Measurements from ENCODE around the gene ZNF883. TPM values are rescaled to one million over a fixed set of nuclear protein-coding genes. Genes with fewer than 3 reads are reported as not detected.

The ZNF883 gene
- total and polyA plus RNA-seq, 2 of the 4 experiments (the other 2 are of a cell fraction): 0.51 to 0.54 TPM

GRCh38 chr9:112913326-112913725 is 98.7 kb downstream of the ZNF883 start:
- Histone ChIP-seq H3K14ac (replicated peaks; ENCODE audit: low read depth, low read length) (no peak overlapping the region), H2AK9ac (replicated peaks; ENCODE audit: low read depth, low read length, poor library complexity) (no peak overlapping the region), H4K91ac (ENCODE audit: insufficient read depth, low read depth, low read length) (no peak overlapping the region), H2AFZ (replicated peaks; ENCODE audit: low read length, poor library complexity) (no peak overlapping the region), H3K56ac (ENCODE audit: extremely low read depth, insufficient read depth, low read length) (no peak overlapping the region), H3K27me3 (ENCODE audit: control insufficient read depth, insufficient read depth, low read length) (peaks cover 35% of the 10 kb centered on the region), H2BK5ac (ENCODE audit: low read depth, low read length, poor library complexity, severe bottlenecking) (no peak overlapping the region), H3K9ac (ENCODE audit: low read depth, low read length) (no peak overlapping the region), H3K36me3 (ENCODE audit: control insufficient read depth, insufficient read depth, low read length) (no peaks in the 10 kb centered on the region), H2BK20ac (ENCODE audit: low read depth, low read length) (no peak overlapping the region), H2AK5ac (ENCODE audit: low read depth, low read length) (no peak overlapping the region), H4K20me1 (ENCODE audit: insufficient read depth, low read length) (no peaks in the 10 kb centered on the region), H3K4me3 (ENCODE audit: insufficient read depth, low read depth, low read length) (no peak overlapping the region), H4K5ac (ENCODE audit: low read depth, low read length) (no peak overlapping the region), H3K27ac (ENCODE audit: insufficient read depth, low read length) (no peak overlapping the region), H3K4ac (ENCODE audit: low read depth, low read length) (no peak overlapping the region), H2BK15ac (ENCODE audit: low read depth, low read length) (no peak overlapping the region), H3K23ac (ENCODE audit: low read depth, low read length) (no peak overlapping the region), H3K18ac (ENCODE audit: low read depth, low read length) (no peak overlapping the region), H2BK120ac (ENCODE audit: low read depth, low read length) (no peak overlapping the region), H4K8ac (ENCODE audit: low read depth in 2 of 2, low read length in 2 of 2) (no peak overlapping the region), H3K4me1 (ENCODE audit: control insufficient read depth, insufficient read depth, low read length) (no peaks in the 10 kb centered on the region), H3K79me1 (ENCODE audit: low read depth in 1 of 2, low read length in 2 of 2) (no peaks in the 10 kb centered on the region), H3K9me3 (ENCODE audit: control insufficient read depth, insufficient read depth, low read length) (no peaks in the 10 kb centered on the region), H3K4me2 (ENCODE audit: low read depth, low read length) (no peak overlapping the region), H3K9me1 (ENCODE audit: insufficient read depth, low read length) (no peaks in the 10 kb centered on the region)
- ATAC-seq (ENCODE audit: low read depth) (no peak), DNase-seq (no peak)
- WGBS, 2 experiments (ENCODE audit: extremely low coverage in 2 of 2, insufficient read length in 1 of 2): no CpG with 5 or more reads among the region's 4 CpGs
- in situ Hi-C loops (cut with MboI; ENCODE audit: low sequenced_read_pairs): no loop called here
- CTCF ChIA-PET: no interaction called here
- TF ChIP-seq MAZ (IDR thresholded peaks at IDR 0.05; ENCODE audit: borderline replicate concordance, low read depth, low read length): no peak
- no peak for TF ChIP-seq NFE2L2 (IDR thresholded peaks at IDR 0.05; ENCODE audit: low read depth, low read length)
- TF ChIP-seq POLR2A (IDR thresholded peaks at IDR 0.05; ENCODE audit: low read depth, low read length): no peak
- TF ChIP-seq MAFK (IDR thresholded peaks at IDR 0.05; ENCODE audit: low read depth, low read length): no peak
- no peak for TF ChIP-seq MXI1 (IDR thresholded peaks at IDR 0.05; ENCODE audit: borderline replicate concordance, low read depth, low read length)
- TF ChIP-seq USF2 (IDR thresholded peaks at IDR 0.05; ENCODE audit: low read depth, low read length): no peak
- TF ChIP-seq CTCF (conservative IDR thresholded peaks at IDR 0.05; ENCODE audit: low read depth, low read length): no peak
- TF ChIP-seq ELK1 (IDR thresholded peaks at IDR 0.05; ENCODE audit: borderline replicate concordance, low read depth, low read length): no peak
- TF ChIP-seq RFX5 (IDR thresholded peaks at IDR 0.05; ENCODE audit: low read depth, low read length): no peak
- TF ChIP-seq RCOR1 (IDR thresholded peaks at IDR 0.05; ENCODE audit: insufficient replicate concordance, low read length): no peak
- TF ChIP-seq CEBPB (IDR thresholded peaks at IDR 0.05; ENCODE audit: low read depth, low read length): no peak
- TF ChIP-seq RAD21 (IDR thresholded peaks at IDR 0.05; ENCODE audit: low read length): no peak
- TF ChIP-seq CHD1 (IDR thresholded peaks at IDR 0.05; ENCODE audit: low read depth, low read length): no peak
- TF ChIP-seq FOS (IDR thresholded peaks at IDR 0.05; ENCODE audit: low read depth, low read length): no peak
- TF ChIP-seq BHLHE40 (IDR thresholded peaks at IDR 0.05; ENCODE audit: low read depth, low read length): no peak
- TF ChIP-seq SMC3 (IDR thresholded peaks at IDR 0.05; ENCODE audit: low read depth, low read length): no peak
- intact Hi-C loops (cut with micrococcal nuclease): no loop called here
- POLR2A ChIA-PET (ENCODE audit: unreplicated experiment): no interaction called here
- no TSS peak for BruUV-seq (replicated peaks)
- dilution Hi-C loops (cut with HindIII; ENCODE audit: low sequenced_read_pairs, unreplicated experiment): no loop called here

All from IMR-90 (cell line).